GM19193 (cell line): ENCODE results near the gene RBCK1.

Source experiments
- POLR2A ChIP-seq: IDR thresholded peaks from 4 replicates; pipeline ENCODE4 v1.6.1; 2011; ENCODE audit not compliant: insufficient read depth, insufficient read length; ENCODE audit errors: extremely low read depth

Gene RBCK1

GRCh38 chr20:458776-459175, 50.7 kb downstream of the RBCK1 start:
- TF ChIP-seq POLR2A = no peak

- TF ChIP-seq POLR2A = no peak
Measured at GRCh38 chr20:460180-460579, 52.1 kb downstream of the RBCK1 start.

- no peak for TF ChIP-seq POLR2A
Measured at GRCh38 chr20:460707-461106, 52.6 kb downstream of the RBCK1 start.

- TF ChIP-seq POLR2A = no peak
Measured at GRCh38 chr20:461254-462198, 53.4 kb downstream of the RBCK1 start.

GRCh38 chr20:462199-462991, 54.3 kb downstream of the RBCK1 start, which contains the start of gene TBC1D20:
Gene TBC1D20, minus strand, starts transcription at chr20:462533. Its CDS starts 128 bp downstream, at chr20:462405.
- TF ChIP-seq POLR2A = peak; percentile 85

- TF ChIP-seq POLR2A = no peak
Measured at GRCh38 chr20:467755-468154, 59.7 kb downstream of the RBCK1 start.

GRCh38 chr20:469746-470490, 61.8 kb downstream of the RBCK1 start:
- TF ChIP-seq POLR2A = no peak

GRCh38 chr20:472137-472846, 64.2 kb downstream of the RBCK1 start:
- no peak for TF ChIP-seq POLR2A

GRCh38 chr20:472889-473292, 64.8 kb downstream of the RBCK1 start:
- no peak for TF ChIP-seq POLR2A

- no peak for TF ChIP-seq POLR2A
Measured at GRCh38 chr20:474581-474980, 66.5 kb downstream of the RBCK1 start.

GRCh38 chr20:475463-476357, 67.6 kb downstream of the RBCK1 start:
- no peak for TF ChIP-seq POLR2A

GRCh38 chr20:478010-478948, 70.2 kb downstream of the RBCK1 start:
- TF ChIP-seq POLR2A = no peak
